ENCODE results near the gene ACACA.
"Not testable (repeated sequence)": the region's sequence is repeated elsewhere in the genome, so short reads cannot be mapped to it uniquely, and the experiment has no call there.

ACACA gene

DNA sequence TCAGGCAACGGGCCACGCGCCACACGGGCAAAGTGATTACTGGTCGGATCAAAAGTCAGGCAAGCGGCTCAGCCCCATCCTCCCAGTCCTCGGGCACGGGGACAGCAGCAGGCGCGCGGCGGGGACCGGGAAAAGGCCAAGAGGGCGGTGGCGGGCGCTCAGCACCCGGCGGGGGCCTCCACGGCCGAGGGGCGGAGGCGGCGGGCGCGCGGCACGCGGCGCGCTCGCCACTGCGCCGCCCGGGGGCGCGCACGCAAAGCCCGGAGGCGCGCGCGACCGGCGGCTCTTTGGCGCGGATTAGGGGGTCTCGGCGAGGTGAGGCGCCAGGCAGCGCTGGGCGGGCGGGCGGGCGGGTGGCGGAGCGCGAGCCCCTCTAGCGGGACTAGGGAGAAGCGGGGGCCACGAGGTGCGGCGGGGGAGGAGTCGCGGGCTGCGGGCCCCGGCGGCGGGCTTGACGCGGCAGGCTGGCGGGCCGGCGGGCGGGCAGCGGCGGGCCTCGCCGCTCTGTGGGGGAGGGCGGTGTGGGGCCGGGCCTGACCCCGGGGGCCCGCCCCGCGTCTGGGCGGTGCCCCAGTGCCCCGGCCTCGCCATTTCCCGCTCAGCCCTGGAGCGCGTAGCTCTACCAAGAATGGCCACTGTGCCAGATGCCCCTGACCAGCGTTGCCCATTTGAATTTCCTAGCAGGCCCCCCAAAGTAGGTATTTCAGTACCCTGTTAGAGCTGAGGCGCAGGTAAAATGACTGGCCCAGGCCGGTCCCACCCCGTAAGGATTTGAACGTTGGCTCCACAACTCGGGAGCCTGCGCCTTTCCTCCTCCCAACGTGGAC is at the start of gene ACACA, which contains the start of gene TADA2A:
Gene ACACA (minus strand): TSS at position 202 of the 827 bp plus-strand sequence. CDS start 537 bp downstream, outside the sequence.
Gene TADA2A (plus strand): TSS at position 252 of the 827 bp plus-strand sequence. CDS start 4,480 bp downstream, outside the sequence.
- Histone ChIP-seq H3K27ac (ENCODE audit: poor library complexity, severe bottlenecking) (peak within 1 kb of the TSS; percentile 73), H3K9me3 (ENCODE audit: severe bottlenecking) (no peaks in the 10 kb centered on the region), H3K27me3 (ENCODE audit: insufficient read depth, poor library complexity, severe bottlenecking) (no peaks in the 10 kb centered on the region), H3K4me1 (ENCODE audit: insufficient read depth, poor library complexity, severe bottlenecking) (peaks cover 7% of the 10 kb centered on the region), H3K36me3 (ENCODE audit: low read depth) (peaks cover 30% of the 10 kb centered on the region), H3K4me3 (ENCODE audit: severe bottlenecking) (peak within 1 kb of the TSS; percentile 59)
- TF ChIP-seq CTCF (IDR thresholded peaks at IDR 0.05; ENCODE audit: poor library complexity, severe bottlenecking), result no peak
- peak; percentile 96 for ATAC-seq (ENCODE audit: low read depth)
- DNase-seq (ENCODE audit: low spot score), result peak; percentile 76

- ATAC-seq (ENCODE audit: low read depth), result peak; percentile 81
- no peak for DNase-seq (ENCODE audit: low spot score)
- no peaks in the 10 kb centered on the region for H3K9me3 ChIP-seq (ENCODE audit: severe bottlenecking)
- H3K27ac ChIP-seq (ENCODE audit: poor library complexity, severe bottlenecking), result peak overlapping the region; percentile 54
- no peak for TF ChIP-seq CTCF (IDR thresholded peaks at IDR 0.05; ENCODE audit: poor library complexity, severe bottlenecking)
- no peak overlapping the region for H3K4me3 ChIP-seq (ENCODE audit: severe bottlenecking)
- peaks cover 35% of the 10 kb centered on the region for H3K36me3 ChIP-seq (ENCODE audit: low read depth)
- peaks cover 40% of the 10 kb centered on the region for H3K4me1 ChIP-seq (ENCODE audit: insufficient read depth, poor library complexity, severe bottlenecking)
- H3K27me3 ChIP-seq (ENCODE audit: insufficient read depth, poor library complexity, severe bottlenecking), result no peaks in the 10 kb centered on the region
Observed at GRCh38 chr17:37450112-37450511, 43.5 kb upstream of the ACACA start.

- Histone ChIP-seq H3K27ac (ENCODE audit: poor library complexity, severe bottlenecking) (peak overlapping the region; percentile 54), H3K4me1 (ENCODE audit: insufficient read depth, poor library complexity, severe bottlenecking) (peaks cover 33% of the 10 kb centered on the region), H3K4me3 (ENCODE audit: severe bottlenecking) (no peak overlapping the region), H3K36me3 (ENCODE audit: low read depth) (peaks cover 46% of the 10 kb centered on the region), H3K27me3 (ENCODE audit: insufficient read depth, poor library complexity, severe bottlenecking) (no peaks in the 10 kb centered on the region), H3K9me3 (ENCODE audit: severe bottlenecking) (no peaks in the 10 kb centered on the region)
- TF ChIP-seq CTCF (IDR thresholded peaks at IDR 0.05; ENCODE audit: poor library complexity, severe bottlenecking), result no peak
- ATAC-seq (ENCODE audit: low read depth), result peak; percentile 67; the same call in 2 of the 3 replicates
- no peak for DNase-seq (ENCODE audit: low spot score)
Observed at GRCh38 chr17:37447641-37448040, 41.0 kb upstream of the ACACA start.

- Histone ChIP-seq H3K4me1 (ENCODE audit: insufficient read depth, poor library complexity, severe bottlenecking) (peaks cover 33% of the 10 kb centered on the region), H3K9me3 (ENCODE audit: severe bottlenecking) (no peaks in the 10 kb centered on the region), H3K36me3 (ENCODE audit: low read depth) (peaks cover 43% of the 10 kb centered on the region), H3K27me3 (ENCODE audit: insufficient read depth, poor library complexity, severe bottlenecking) (no peaks in the 10 kb centered on the region), H3K4me3 (ENCODE audit: severe bottlenecking) (no peak overlapping the region), H3K27ac (ENCODE audit: poor library complexity, severe bottlenecking) (peak overlapping the region; percentile 54)
- TF ChIP-seq CTCF (IDR thresholded peaks at IDR 0.05; ENCODE audit: poor library complexity, severe bottlenecking), result no peak
- DNase-seq (ENCODE audit: low spot score) (no peak), ATAC-seq (ENCODE audit: low read depth) (peak; percentile 41; the same call in 1 of the 3 replicates)
Observed at GRCh38 chr17:37446027-37446426, 39.4 kb upstream of the ACACA start.

DNA sequence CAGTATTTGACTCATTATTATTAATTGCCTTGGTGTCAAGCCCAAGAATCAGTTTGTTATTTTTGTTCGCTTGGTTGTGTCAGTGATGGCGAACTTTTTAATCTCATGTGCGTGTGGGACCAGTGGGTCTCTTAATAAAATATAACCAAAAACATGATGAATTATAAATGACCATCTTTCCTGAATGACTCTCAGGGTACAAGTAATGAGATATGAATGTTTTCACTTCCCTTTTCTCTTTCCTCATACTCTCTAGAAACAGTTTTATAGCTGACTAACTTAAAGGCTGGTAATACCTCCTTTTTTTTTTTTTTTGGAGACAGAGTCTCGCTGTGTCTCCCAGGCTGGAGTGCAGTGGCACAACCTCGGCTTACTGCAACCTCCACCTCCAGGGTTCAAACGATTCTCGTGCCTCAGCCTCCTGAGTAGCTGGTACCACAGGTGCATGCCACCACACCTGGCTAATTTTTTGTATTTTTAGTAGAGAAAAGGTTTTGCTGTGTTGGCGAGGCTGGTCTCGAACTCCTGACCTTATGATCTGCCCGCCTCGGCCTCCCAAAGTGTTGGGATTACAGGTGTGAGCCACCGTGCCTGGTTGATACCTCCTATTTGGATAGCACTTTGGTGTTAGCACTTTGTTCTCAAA is 34.9 kb upstream of the ACACA start:
- H3K4me1 ChIP-seq (ENCODE audit: insufficient read depth, poor library complexity, severe bottlenecking); H3K27me3 ChIP-seq (ENCODE audit: insufficient read depth, poor library complexity, severe bottlenecking); H3K27ac ChIP-seq (ENCODE audit: poor library complexity, severe bottlenecking); ATAC-seq (ENCODE audit: low read depth); DNase-seq (ENCODE audit: low spot score); H3K4me3 ChIP-seq (ENCODE audit: severe bottlenecking); H3K9me3 ChIP-seq (ENCODE audit: severe bottlenecking): not testable (repeated sequence)
- H3K36me3 ChIP-seq (ENCODE audit: low read depth), result peaks cover 71% of the 10 kb centered on the region
